ENCODE results near the gene ZNF219. TPM values are rescaled to one million over a fixed set of nuclear protein-coding genes. Genes with fewer than 3 reads are reported as not detected.

ZNF219 gene
- polyA plus RNA-seq, 3 donors = 0.49 to 7.2 (median 0.68) TPM

- H3K36me3 ChIP-seq (replicated peaks in 1 of 2; ENCODE audit: control insufficient read depth in 1 of 2, insufficient read depth in 2 of 2, low read length in 2 of 2) = peaks cover 31 to 39% of the 10 kb centered on the region in 2 donors
- H3K27ac ChIP-seq (ENCODE audit: low read depth in 1 of 2, low read length in 2 of 2) = peak overlapping the region; percentile 90 to 94
- no peaks in the 10 kb centered on the region for H3K9me3 ChIP-seq (replicated peaks in 1 of 2; ENCODE audit: control insufficient read depth in 1 of 2, insufficient read depth in 1 of 2, low read length in 2 of 2)
- H4K20me1 ChIP-seq (ENCODE audit: insufficient read depth, low read length) = peaks cover 6% of the 10 kb centered on the region
- H3K4me3 Mint-ChIP-seq = peak overlapping the region; percentile 91 to 94
- H3K4me3 ChIP-seq (replicated peaks in 1 of 3; ENCODE audit: low read depth in 2 of 3, low read length in 3 of 3) = peak overlapping the region; percentile 66 to 95 (median 83)
- peak overlapping the region; percentile 82 for H2AFZ ChIP-seq (ENCODE audit: insufficient read depth, low read depth, low read length, poor library complexity, severe bottlenecking)
- H3K4me1 ChIP-seq (ENCODE audit: control insufficient read depth in 1 of 2, insufficient read depth in 2 of 2, low read length in 2 of 2) = peaks cover 40 to 45% of the 10 kb centered on the region in 2 donors
- WGBS (ENCODE audit: insufficient coverage) = 1% methylated on average over 27 of the region's 37 CpGs
- intact Hi-C loops (cut with micrococcal nuclease) = loop anchor here (2.0 kb wide), 2 partner anchors 15 to 33 kb away; no protein-coding TSS in a partner anchor
- H3K27me3 ChIP-seq (ENCODE audit: control insufficient read depth in 2 of 2, insufficient read depth in 2 of 2, low read length in 2 of 2) = peaks cover 0 to 11% of the 10 kb centered on the region in 2 donors
- peak; percentile 89 to 91 (median 89) for DNase-seq
- peak overlapping the region; percentile 92 to 99 (median 98) for H3K27ac Mint-ChIP-seq
- H3K9ac ChIP-seq (ENCODE audit: insufficient read depth, low read length, poor library complexity, severe bottlenecking) = peak overlapping the region; percentile 86
- TF ChIP-seq, protein P1, sequence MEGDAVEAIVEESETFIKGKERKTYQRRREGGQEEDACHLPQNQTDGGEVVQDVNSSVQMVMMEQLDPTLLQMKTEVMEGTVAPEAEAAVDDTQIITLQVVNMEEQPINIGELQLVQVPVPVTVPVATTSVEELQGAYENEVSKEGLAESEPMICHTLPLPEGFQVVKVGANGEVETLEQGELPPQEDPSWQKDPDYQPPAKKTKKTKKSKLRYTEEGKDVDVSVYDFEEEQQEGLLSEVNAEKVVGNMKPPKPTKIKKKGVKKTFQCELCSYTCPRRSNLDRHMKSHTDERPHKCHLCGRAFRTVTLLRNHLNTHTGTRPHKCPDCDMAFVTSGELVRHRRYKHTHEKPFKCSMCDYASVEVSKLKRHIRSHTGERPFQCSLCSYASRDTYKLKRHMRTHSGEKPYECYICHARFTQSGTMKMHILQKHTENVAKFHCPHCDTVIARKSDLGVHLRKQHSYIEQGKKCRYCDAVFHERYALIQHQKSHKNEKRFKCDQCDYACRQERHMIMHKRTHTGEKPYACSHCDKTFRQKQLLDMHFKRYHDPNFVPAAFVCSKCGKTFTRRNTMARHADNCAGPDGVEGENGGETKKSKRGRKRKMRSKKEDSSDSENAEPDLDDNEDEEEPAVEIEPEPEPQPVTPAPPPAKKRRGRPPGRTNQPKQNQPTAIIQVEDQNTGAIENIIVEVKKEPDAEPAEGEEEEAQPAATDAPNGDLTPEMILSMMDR (IDR thresholded peaks at IDR 0.05) = no peak
- peaks cover 38% of the 10 kb centered on the region for H3K79me2 ChIP-seq (ENCODE audit: insufficient read depth, low read length)
- peaks cover 46% of the 10 kb centered on the region for H3K4me1 Mint-ChIP-seq
- H3K4me2 ChIP-seq (replicated peaks; ENCODE audit: extremely low read depth, low read length, poor library complexity, severe bottlenecking) = peak overlapping the region; percentile 82
- H3K27me3 Mint-ChIP-seq (ENCODE audit: low read depth in 3 of 3) = peaks cover 11 to 15% (median 14%) of the 10 kb centered on the region in 3 donors
- peaks cover 31 to 34% of the 10 kb centered on the region in 2 donors for H3K36me3 Mint-ChIP-seq
- peaks cover 0 to 3% (median 0%) of the 10 kb centered on the region in 7 donors for H3K9me3 Mint-ChIP-seq
Observed at GRCh38 chr14:21071225-21072030, 27.0 kb downstream of the ZNF219 start.

GRCh38 chr14:21070610-21071224 lies 27.7 kb downstream of the ZNF219 start:
- Mint-ChIP-seq H3K36me3 (peaks cover 24 to 27% of the 10 kb centered on the region in 2 donors), H3K9me3 (peaks cover 0 to 3% (median 0%) of the 10 kb centered on the region in 7 donors), H3K4me1 (peaks cover 46% of the 10 kb centered on the region), H3K27ac (peak overlapping the region; percentile 92 to 99 (median 98)), H3K4me3 (peak overlapping the region; percentile 91 to 94), H3K27me3 (ENCODE audit: low read depth in 3 of 3) (peaks cover 11 to 17% (median 15%) of the 10 kb centered on the region in 3 donors)
- Histone ChIP-seq H3K9ac (ENCODE audit: insufficient read depth, low read length, poor library complexity, severe bottlenecking) (peak overlapping the region; percentile 86), H3K4me3 (replicated peaks in 1 of 3; ENCODE audit: low read depth in 2 of 3, low read length in 3 of 3) (peak overlapping the region; percentile 66 to 95 (median 83)), H3K27ac (ENCODE audit: low read depth in 1 of 2, low read length in 2 of 2) (peak overlapping the region; percentile 90 to 94), H3K4me2 (replicated peaks; ENCODE audit: extremely low read depth, low read length, poor library complexity, severe bottlenecking) (peak overlapping the region; percentile 82), H2AFZ (ENCODE audit: insufficient read depth, low read depth, low read length, poor library complexity, severe bottlenecking) (peak overlapping the region; percentile 82), H3K36me3 (replicated peaks in 1 of 2; ENCODE audit: control insufficient read depth in 1 of 2, insufficient read depth in 2 of 2, low read length in 2 of 2) (peaks cover 24 to 32% of the 10 kb centered on the region in 2 donors), H3K4me1 (ENCODE audit: control insufficient read depth in 1 of 2, insufficient read depth in 2 of 2, low read length in 2 of 2) (peaks cover 40 to 45% of the 10 kb centered on the region in 2 donors), H3K79me2 (ENCODE audit: insufficient read depth, low read length) (peaks cover 38% of the 10 kb centered on the region), H4K20me1 (ENCODE audit: insufficient read depth, low read length) (peaks cover 6% of the 10 kb centered on the region), H3K27me3 (ENCODE audit: control insufficient read depth in 2 of 2, insufficient read depth in 2 of 2, low read length in 2 of 2) (peaks cover 0 to 11% of the 10 kb centered on the region in 2 donors), H3K9me3 (replicated peaks in 1 of 2; ENCODE audit: control insufficient read depth in 1 of 2, insufficient read depth in 1 of 2, low read length in 2 of 2) (no peaks in the 10 kb centered on the region)
- 0% methylated on average over 19 of the region's 23 CpGs for WGBS (ENCODE audit: insufficient coverage)
- intact Hi-C loops (cut with micrococcal nuclease) = loop anchor here (2.0 kb wide), 2 partner anchors 16 to 34 kb away; no protein-coding TSS in a partner anchor
- DNase-seq = peak; percentile 39 to 46 (median 41)
- TF ChIP-seq, protein P1 (IDR thresholded peaks at IDR 0.05) = no peak
